HepG2 (cell line): ENCODE measurements around the gene PLXND1. TPM values are rescaled to one million over a fixed set of nuclear protein-coding genes. Genes with fewer than 3 reads are reported as not detected.

ENCODE experiments used
- PPARG ChIP-seq: conservative IDR thresholded peaks from 2 replicates; pipeline ENCODE4 v1.6.1; 2016; ENCODE audit warnings: missing biosample characterization, missing genetic modification reagents
- RAD51 ChIP-seq: fragments of 450-650 bp; IDR thresholded peaks from 2 replicates; pipeline ENCODE4 v1.6.1; 2016; ENCODE audit warnings: borderline replicate concordance
- SIN3A ChIP-seq: IDR thresholded peaks from 2 replicates; pipeline ENCODE4 v1.6.1; 2011; ENCODE audit warnings: low read depth, mild to moderate bottlenecking, control low read depth, low read length, borderline replicate concordance
- TBX3 ChIP-seq: fragments of 450-650 bp; IDR thresholded peaks from 2 replicates; pipeline ENCODE4 v1.6.1; 2017; ENCODE audit warnings: antibody characterized with exemption, mild to moderate bottlenecking, inconsistent platforms, borderline replicate concordance
- ZBTB8A ChIP-seq: sonication (generic); formaldehyde crosslinking; IDR thresholded peaks from 2 replicates; pipeline ENCODE4 v1.4.0; 2020; ENCODE audit warnings: mild to moderate bottlenecking, low read depth, missing genetic modification reagents, borderline replicate concordance
- ZFP36 ChIP-seq: fragments of 150-350 bp; IDR thresholded peaks from 2 replicates; pipeline ENCODE4 v1.6.1; 2018; ENCODE audit warnings: borderline replicate concordance, low read length, low read depth; ENCODE audit not compliant: partially characterized antibody
- ZMYM3 ChIP-seq: sonication (generic); formaldehyde crosslinking; IDR thresholded peaks from 2 replicates; pipeline ENCODE4 v1.5.1; 2020; ENCODE audit warnings: mild to moderate bottlenecking, missing genetic modification reagents
- ZNF24 ChIP-seq: fragments of 450-650 bp; IDR thresholded peaks from 2 replicates; pipeline ENCODE4 v1.6.1; 2017; ENCODE audit warnings: antibody characterized with exemption, mild to moderate bottlenecking
- ZSCAN25 ChIP-seq: sonication (generic); formaldehyde crosslinking; IDR thresholded peaks from 2 replicates; pipeline ENCODE4 v1.8.0; 2022; ENCODE audit warnings: mild to moderate bottlenecking, missing genetic modification reagents
- polyA plus RNA-seq, 8 experiments: library from polyadenylated mRNA; depleted of rRNA in 3 of 8; stranded (reverse) in 7 of 8; unstranded in 1 of 8; fragments of >200 nt; fragmentation: Illumina TruSeq in 4 of 8; extraction: Trizol in 4 of 8; gene quantifications; 2 replicates each; pipeline versions ENCODE4 v1.2.1 to v1.2.3, GENCODE V29; 2011 to 2016; ENCODE audit warnings: low read depth in 4 of 8, missing spikeins in 1 of 8, mixed read lengths in 1 of 8; ENCODE audit not compliant: insufficient read depth in 1 of 8
- total RNA-seq, 5 experiments: library from RNA; depleted of rRNA; stranded (reverse); fragments of >200 nt; fragmentation: Illumina TruSeq; extraction: Trizol; gene quantifications; 2 replicates each; pipeline ENCODE4 v1.2.3, GENCODE V29; 2016; ENCODE audit warnings: low read depth in 1 of 5
- TF ChIP-seq, protein P1 (sequence below): sonication (generic); formaldehyde crosslinking; IDR thresholded peaks from 2 replicates; pipeline ENCODE4 v1.4.0; 2020; ENCODE audit warnings: mild to moderate bottlenecking, missing genetic modification reagents
- TF ChIP-seq, protein P2 (sequence below): sonication (generic); formaldehyde crosslinking; IDR thresholded peaks from 2 replicates; pipeline ENCODE4 v1.5.1; 2020; ENCODE audit warnings: missing genetic modification reagents, mild to moderate bottlenecking, borderline replicate concordance
- TF ChIP-seq, protein P3 (sequence below): sonication (generic); formaldehyde crosslinking; IDR thresholded peaks from 2 replicates; pipeline ENCODE4 v1.5.0; 2020; ENCODE audit warnings: missing genetic modification reagents
- TF ChIP-seq, protein P4 (sequence below): sonication (generic); formaldehyde crosslinking; IDR thresholded peaks from 2 replicates; pipeline ENCODE4 v1.5.1; 2020; ENCODE audit warnings: mild to moderate bottlenecking, missing genetic modification reagents, borderline replicate concordance

The PLXND1 gene
- total and polyA plus RNA-seq, 2 of the 13 experiments (the other 11 are each of a cell fraction or from before 2014, with no cell fraction given), result 15.9 to 42.0 TPM

DNA sequence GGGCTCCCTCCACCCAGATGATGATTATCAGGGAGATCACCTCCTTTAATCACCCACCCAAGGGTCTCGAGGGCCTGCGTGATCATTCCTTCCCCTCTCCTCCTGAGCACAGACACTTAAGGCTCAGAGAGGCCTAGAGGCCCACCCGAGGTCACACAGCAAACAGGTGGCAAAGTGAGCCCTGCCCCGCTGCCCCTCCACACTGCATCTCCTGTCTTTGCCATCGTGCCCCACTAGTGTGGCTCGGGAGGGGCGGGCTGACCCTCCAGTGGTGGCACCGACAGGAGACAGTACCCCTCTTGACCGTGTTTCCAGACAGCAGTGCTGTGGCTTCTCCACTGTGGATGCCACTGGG, 4.9 kb upstream of the PLXND1 start (continued):
- TF ChIP-seq, protein P1, sequence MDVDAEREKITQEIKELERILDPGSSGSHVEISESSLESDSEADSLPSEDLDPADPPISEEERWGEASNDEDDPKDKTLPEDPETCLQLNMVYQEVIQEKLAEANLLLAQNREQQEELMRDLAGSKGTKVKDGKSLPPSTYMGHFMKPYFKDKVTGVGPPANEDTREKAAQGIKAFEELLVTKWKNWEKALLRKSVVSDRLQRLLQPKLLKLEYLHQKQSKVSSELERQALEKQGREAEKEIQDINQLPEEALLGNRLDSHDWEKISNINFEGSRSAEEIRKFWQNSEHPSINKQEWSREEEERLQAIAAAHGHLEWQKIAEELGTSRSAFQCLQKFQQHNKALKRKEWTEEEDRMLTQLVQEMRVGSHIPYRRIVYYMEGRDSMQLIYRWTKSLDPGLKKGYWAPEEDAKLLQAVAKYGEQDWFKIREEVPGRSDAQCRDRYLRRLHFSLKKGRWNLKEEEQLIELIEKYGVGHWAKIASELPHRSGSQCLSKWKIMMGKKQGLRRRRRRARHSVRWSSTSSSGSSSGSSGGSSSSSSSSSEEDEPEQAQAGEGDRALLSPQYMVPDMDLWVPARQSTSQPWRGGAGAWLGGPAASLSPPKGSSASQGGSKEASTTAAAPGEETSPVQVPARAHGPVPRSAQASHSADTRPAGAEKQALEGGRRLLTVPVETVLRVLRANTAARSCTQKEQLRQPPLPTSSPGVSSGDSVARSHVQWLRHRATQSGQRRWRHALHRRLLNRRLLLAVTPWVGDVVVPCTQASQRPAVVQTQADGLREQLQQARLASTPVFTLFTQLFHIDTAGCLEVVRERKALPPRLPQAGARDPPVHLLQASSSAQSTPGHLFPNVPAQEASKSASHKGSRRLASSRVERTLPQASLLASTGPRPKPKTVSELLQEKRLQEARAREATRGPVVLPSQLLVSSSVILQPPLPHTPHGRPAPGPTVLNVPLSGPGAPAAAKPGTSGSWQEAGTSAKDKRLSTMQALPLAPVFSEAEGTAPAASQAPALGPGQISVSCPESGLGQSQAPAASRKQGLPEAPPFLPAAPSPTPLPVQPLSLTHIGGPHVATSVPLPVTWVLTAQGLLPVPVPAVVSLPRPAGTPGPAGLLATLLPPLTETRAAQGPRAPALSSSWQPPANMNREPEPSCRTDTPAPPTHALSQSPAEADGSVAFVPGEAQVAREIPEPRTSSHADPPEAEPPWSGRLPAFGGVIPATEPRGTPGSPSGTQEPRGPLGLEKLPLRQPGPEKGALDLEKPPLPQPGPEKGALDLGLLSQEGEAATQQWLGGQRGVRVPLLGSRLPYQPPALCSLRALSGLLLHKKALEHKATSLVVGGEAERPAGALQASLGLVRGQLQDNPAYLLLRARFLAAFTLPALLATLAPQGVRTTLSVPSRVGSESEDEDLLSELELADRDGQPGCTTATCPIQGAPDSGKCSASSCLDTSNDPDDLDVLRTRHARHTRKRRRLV, result no peak
- TF ChIP-seq PPARG (no peak), ZBTB8A (CRISPR knock-in tag) (no peak), TBX3 (no peak), ZFP36 (peak; percentile 47), ZMYM3 (peak; percentile 91), SIN3A (no peak), RAD51 (no peak), ZNF24 (no peak), ZSCAN25 (CRISPR knock-in tag) (no peak)
- TF ChIP-seq, protein P2, sequence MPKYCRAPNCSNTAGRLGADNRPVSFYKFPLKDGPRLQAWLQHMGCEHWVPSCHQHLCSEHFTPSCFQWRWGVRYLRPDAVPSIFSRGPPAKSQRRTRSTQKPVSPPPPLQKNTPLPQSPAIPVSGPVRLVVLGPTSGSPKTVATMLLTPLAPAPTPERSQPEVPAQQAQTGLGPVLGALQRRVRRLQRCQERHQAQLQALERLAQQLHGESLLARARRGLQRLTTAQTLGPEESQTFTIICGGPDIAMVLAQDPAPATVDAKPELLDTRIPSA (CRISPR knock-in tag), result no peak
- TF ChIP-seq, protein P3, sequence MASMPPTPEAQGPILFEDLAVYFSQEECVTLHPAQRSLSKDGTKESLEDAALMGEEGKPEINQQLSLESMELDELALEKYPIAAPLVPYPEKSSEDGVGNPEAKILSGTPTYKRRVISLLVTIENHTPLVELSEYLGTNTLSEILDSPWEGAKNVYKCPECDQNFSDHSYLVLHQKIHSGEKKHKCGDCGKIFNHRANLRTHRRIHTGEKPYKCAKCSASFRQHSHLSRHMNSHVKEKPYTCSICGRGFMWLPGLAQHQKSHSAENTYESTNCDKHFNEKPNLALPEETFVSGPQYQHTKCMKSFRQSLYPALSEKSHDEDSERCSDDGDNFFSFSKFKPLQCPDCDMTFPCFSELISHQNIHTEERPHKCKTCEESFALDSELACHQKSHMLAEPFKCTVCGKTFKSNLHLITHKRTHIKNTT (CRISPR knock-in tag), result no peak
- TF ChIP-seq, protein P4, sequence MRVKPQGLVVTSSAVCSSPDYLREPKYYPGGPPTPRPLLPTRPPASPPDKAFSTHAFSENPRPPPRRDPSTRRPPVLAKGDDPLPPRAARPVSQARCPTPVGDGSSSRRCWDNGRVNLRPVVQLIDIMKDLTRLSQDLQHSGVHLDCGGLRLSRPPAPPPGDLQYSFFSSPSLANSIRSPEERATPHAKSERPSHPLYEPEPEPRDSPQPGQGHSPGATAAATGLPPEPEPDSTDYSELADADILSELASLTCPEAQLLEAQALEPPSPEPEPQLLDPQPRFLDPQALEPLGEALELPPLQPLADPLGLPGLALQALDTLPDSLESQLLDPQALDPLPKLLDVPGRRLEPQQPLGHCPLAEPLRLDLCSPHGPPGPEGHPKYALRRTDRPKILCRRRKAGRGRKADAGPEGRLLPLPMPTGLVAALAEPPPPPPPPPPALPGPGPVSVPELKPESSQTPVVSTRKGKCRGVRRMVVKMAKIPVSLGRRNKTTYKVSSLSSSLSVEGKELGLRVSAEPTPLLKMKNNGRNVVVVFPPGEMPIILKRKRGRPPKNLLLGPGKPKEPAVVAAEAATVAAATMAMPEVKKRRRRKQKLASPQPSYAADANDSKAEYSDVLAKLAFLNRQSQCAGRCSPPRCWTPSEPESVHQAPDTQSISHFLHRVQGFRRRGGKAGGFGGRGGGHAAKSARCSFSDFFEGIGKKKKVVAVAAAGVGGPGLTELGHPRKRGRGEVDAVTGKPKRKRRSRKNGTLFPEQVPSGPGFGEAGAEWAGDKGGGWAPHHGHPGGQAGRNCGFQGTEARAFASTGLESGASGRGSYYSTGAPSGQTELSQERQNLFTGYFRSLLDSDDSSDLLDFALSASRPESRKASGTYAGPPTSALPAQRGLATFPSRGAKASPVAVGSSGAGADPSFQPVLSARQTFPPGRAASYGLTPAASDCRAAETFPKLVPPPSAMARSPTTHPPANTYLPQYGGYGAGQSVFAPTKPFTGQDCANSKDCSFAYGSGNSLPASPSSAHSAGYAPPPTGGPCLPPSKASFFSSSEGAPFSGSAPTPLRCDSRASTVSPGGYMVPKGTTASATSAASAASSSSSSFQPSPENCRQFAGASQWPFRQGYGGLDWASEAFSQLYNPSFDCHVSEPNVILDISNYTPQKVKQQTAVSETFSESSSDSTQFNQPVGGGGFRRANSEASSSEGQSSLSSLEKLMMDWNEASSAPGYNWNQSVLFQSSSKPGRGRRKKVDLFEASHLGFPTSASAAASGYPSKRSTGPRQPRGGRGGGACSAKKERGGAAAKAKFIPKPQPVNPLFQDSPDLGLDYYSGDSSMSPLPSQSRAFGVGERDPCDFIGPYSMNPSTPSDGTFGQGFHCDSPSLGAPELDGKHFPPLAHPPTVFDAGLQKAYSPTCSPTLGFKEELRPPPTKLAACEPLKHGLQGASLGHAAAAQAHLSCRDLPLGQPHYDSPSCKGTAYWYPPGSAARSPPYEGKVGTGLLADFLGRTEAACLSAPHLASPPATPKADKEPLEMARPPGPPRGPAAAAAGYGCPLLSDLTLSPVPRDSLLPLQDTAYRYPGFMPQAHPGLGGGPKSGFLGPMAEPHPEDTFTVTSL, result no peak
